ENCODE data around the gene FGF13.

Gene FGF13

DNA sequence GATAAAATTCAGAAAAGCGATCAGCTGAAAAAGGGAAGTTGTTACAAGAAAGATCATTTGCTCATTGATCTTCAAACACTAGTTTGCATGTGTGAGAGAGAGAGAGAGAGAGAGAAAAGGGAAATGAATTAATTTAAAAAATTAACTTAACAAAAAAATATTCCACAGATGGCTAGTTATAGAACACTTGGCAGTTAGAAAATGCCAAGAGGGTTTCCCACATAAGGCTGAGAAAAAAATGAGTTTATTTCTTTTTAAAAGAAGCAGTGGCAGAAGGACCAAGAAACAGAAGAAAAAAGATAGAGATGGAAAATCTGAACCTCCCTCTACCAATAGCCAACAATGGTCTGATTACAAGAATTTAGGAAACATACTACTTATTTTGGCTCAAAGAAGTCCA lies 47.1 kb downstream of the FGF13 start:
- no peak for DNase-seq (ENCODE audit: low read depth in 3 of 3, low spot score in 1 of 3)

- DNase-seq (ENCODE audit: low read depth in 3 of 3, low spot score in 1 of 3), result no peak
Observed at GRCh38 chrX:138664016-138664415, 47.5 kb downstream of the FGF13 start.

- DNase-seq (ENCODE audit: low read depth in 3 of 3, low spot score in 1 of 3), result no peak
Observed at GRCh38 chrX:138651494-138651893, 60.0 kb downstream of the FGF13 start.

DNA sequence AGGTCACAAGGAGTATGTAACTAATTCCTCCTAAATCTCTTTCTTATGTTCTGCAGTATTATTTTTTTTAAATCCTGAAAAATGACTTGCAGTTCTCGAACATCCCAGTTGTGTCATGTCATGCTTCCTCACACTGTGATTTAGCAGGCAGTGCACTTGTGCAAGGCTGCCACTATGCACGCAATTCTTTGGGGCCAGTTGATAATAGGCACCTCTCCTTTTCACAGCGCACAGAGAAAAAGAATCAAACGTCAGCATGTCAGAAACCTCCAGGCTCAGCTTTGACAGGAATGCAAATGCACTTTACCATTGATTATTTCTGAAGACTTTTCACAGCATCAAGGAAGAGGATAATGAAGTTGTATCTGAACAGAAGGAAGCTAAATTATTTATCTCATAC lies 62.9 kb downstream of the FGF13 start:
- DNase-seq (ENCODE audit: low read depth in 3 of 3, low spot score in 1 of 3), result no peak

GRCh38 chrX:138638996-138639395 lies 72.5 kb downstream of the FGF13 start:
- DNase-seq (ENCODE audit: low read depth in 3 of 3, low spot score in 1 of 3), result no peak
